Muscle layer of duodenum (tissue), 2 donors: ENCODE data around the gene PNPLA5.

Source experiments
- H3K27ac ChIP-seq: one replicate; pipeline ENCODE4 v1.7.0; 2013; ENCODE audit warnings: mild to moderate bottlenecking, low read length
- H3K27me3 ChIP-seq: one replicate; pipeline ENCODE4 v1.7.0; 2013; ENCODE audit warnings: low read depth, mild to moderate bottlenecking, control low read depth, low read length
- H3K36me3 ChIP-seq, 2 donors: one replicate each; pipeline ENCODE4 v1.7.0; 2013; ENCODE audit warnings: low read length in 2 of 2, control low read depth in 1 of 2, mild to moderate bottlenecking in 1 of 2; ENCODE audit not compliant: insufficient read depth in 2 of 2, control insufficient read depth in 1 of 2
- H3K4me1 ChIP-seq, 2 donors: one replicate each; pipeline ENCODE4 v1.7.0; 2013; ENCODE audit warnings: low read length in 2 of 2, mild to moderate bottlenecking in 2 of 2, control low read depth in 1 of 2, moderate library complexity in 1 of 2; ENCODE audit not compliant: insufficient read depth in 2 of 2, control insufficient read depth in 1 of 2
- H3K4me3 ChIP-seq, 2 donors: one replicate each; pipeline ENCODE4 v1.7.0; 2013; ENCODE audit warnings: low read length in 2 of 2, low read depth in 1 of 2, mild to moderate bottlenecking in 1 of 2
- H3K9me3 ChIP-seq, 2 donors: one replicate each; pipeline ENCODE4 v1.7.0; 2013; ENCODE audit warnings: low read length in 2 of 2, control low read depth in 1 of 2, mild to moderate bottlenecking in 1 of 2; ENCODE audit not compliant: control insufficient read depth in 1 of 2
- donor health status: healthy.

Gene PNPLA5

GRCh38 chr22:43840851-43841250 lies 51.0 kb downstream of the PNPLA5 start:
- no peaks in the 10 kb centered on the region for H3K36me3 ChIP-seq
- H3K4me1 ChIP-seq: no peaks in the 10 kb centered on the region

GRCh38 chr22:43840431-43840830 lies 51.4 kb downstream of the PNPLA5 start:
- H3K9me3 ChIP-seq: no peaks in the 10 kb centered on the region
- H3K4me1 ChIP-seq: no peaks in the 10 kb centered on the region
- H3K4me3 ChIP-seq: no peak overlapping the region
- no peaks in the 10 kb centered on the region for H3K27me3 ChIP-seq
- no peak overlapping the region for H3K27ac ChIP-seq
- H3K36me3 ChIP-seq: no peaks in the 10 kb centered on the region

More at GRCh38 chr22:43840851-43841250, 51.0 kb downstream of the PNPLA5 start:
- H3K27ac ChIP-seq: no peak overlapping the region
- no peaks in the 10 kb centered on the region for H3K9me3 ChIP-seq
- H3K27me3 ChIP-seq: no peaks in the 10 kb centered on the region
- no peak overlapping the region for H3K4me3 ChIP-seq

GRCh38 chr22:43839781-43840180 lies 52.0 kb downstream of the PNPLA5 start:
- no peaks in the 10 kb centered on the region for H3K4me1 ChIP-seq
- no peaks in the 10 kb centered on the region for H3K9me3 ChIP-seq
- H3K27me3 ChIP-seq: no peaks in the 10 kb centered on the region
- H3K27ac ChIP-seq: no peak overlapping the region
- H3K4me3 ChIP-seq: no peak overlapping the region
- H3K36me3 ChIP-seq: no peaks in the 10 kb centered on the region

GRCh38 chr22:43838571-43839307 lies 53.1 kb downstream of the PNPLA5 start:
- no peaks in the 10 kb centered on the region for H3K9me3 ChIP-seq
- no peak overlapping the region for H3K27ac ChIP-seq
- H3K27me3 ChIP-seq: no peaks in the 10 kb centered on the region
- H3K4me3 ChIP-seq: no peak overlapping the region
- no peaks in the 10 kb centered on the region for H3K4me1 ChIP-seq
- H3K36me3 ChIP-seq: no peaks in the 10 kb centered on the region

DNA sequence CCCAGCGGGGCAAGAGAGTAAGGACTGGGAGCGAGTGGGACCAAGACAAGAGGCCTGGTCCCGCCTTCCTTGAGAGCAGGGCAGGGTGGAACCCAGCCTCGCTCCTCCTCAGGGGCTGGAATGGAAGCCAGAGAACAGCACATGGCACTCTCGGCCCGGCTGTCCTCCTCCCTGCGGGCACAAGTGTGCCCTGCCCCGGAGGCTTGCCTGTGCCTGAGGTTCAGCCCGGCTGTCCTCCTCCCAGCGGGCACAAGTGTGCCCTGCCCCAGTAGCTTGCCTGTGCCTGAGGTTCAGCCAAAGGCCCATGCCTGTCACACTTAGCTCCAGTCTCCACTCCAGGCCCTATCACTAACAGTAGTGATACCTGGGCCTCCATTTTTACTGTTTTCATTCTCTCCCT lies 53.7 kb downstream of the PNPLA5 start:
- no peaks in the 10 kb centered on the region for H3K27me3 ChIP-seq
- no peaks in the 10 kb centered on the region for H3K36me3 ChIP-seq
- H3K4me1 ChIP-seq: no peaks in the 10 kb centered on the region
- H3K27ac ChIP-seq: no peak overlapping the region
- H3K9me3 ChIP-seq: no peaks in the 10 kb centered on the region
- no peak overlapping the region for H3K4me3 ChIP-seq

DNA sequence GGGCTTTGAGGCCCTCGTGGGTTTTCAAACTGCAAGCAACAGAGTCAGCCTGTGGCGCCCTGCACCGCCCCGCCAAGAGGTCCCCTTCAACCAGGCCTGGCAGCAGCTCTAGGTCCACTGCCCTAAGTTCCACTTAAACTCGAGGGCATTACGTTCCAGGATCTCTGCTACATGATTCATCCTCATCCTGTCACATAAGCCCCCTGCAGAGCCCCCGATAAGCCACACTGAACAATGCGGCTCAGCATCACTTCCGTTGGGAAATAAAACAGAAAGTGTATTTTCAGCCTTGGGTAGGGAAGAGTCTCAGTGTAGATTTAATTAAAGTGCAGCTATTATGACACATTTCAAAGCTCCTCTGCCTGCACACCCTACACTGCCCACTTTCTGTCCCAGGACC lies 54.1 kb downstream of the PNPLA5 start:
- H3K4me3 ChIP-seq: no peak overlapping the region
- H3K27ac ChIP-seq: no peak overlapping the region
- no peaks in the 10 kb centered on the region for H3K4me1 ChIP-seq
- H3K36me3 ChIP-seq: no peaks in the 10 kb centered on the region
- H3K9me3 ChIP-seq: no peaks in the 10 kb centered on the region
- H3K27me3 ChIP-seq: no peaks in the 10 kb centered on the region

DNA sequence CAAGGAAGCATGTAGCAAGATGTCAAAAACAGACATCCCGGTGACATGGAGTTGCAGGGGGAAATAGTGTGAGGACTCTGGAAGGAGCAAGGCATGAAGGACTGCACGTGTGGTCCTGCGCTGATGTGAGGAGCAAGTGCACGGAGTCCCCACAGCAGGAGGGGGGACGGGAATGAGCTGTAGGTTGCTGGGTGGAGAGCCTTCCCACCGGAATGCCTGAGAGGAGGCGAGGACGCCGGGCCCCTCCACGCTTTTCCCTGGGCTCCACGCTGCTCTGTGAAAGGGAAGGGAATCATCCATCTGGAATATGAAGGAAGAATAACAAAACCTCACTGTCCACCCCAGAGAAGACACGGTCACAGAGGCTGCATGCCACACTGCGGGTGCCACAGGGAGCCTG lies 56.1 kb downstream of the PNPLA5 start:
- no peak overlapping the region for H3K27ac ChIP-seq
- H3K9me3 ChIP-seq: no peaks in the 10 kb centered on the region
- H3K4me3 ChIP-seq: no peak overlapping the region
- no peaks in the 10 kb centered on the region for H3K36me3 ChIP-seq
- H3K4me1 ChIP-seq: no peaks in the 10 kb centered on the region
- no peaks in the 10 kb centered on the region for H3K27me3 ChIP-seq

DNA sequence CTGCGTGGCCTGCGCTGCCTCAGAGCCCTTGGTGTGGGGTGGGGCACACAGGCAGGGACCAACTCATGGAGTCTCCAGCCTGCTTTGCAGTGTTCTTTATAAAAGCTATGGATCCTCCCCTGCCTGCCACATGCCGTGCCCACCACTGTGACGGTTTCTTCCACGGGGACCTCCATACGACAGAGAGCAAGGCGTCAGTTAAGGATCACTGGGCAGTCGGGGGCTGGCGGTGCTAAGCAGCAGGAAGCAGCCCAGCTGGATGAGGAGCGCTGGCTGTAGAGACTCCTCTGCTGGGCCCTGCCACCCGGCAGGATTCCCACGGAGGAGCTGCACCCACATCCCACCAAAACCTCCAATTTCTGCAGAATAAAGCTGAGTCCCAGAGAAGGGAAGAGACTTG lies 56.6 kb downstream of the PNPLA5 start:
- H3K36me3 ChIP-seq: no peaks in the 10 kb centered on the region
- no peak overlapping the region for H3K27ac ChIP-seq
- no peaks in the 10 kb centered on the region for H3K27me3 ChIP-seq
- H3K4me1 ChIP-seq: no peaks in the 10 kb centered on the region
- no peaks in the 10 kb centered on the region for H3K9me3 ChIP-seq
- H3K4me3 ChIP-seq: no peak overlapping the region

GRCh38 chr22:43833286-43834240 lies 58.2 kb downstream of the PNPLA5 start:
- Histone ChIP-seq H3K27me3 (no peaks in the 10 kb centered on the region), H3K9me3 (no peaks in the 10 kb centered on the region), H3K4me3 (no peak overlapping the region), H3K36me3 (no peaks in the 10 kb centered on the region), H3K27ac (no peak overlapping the region), H3K4me1 (no peaks in the 10 kb centered on the region)

- no peaks in the 10 kb centered on the region for H3K36me3 ChIP-seq
- no peaks in the 10 kb centered on the region for H3K9me3 ChIP-seq
- H3K4me3 ChIP-seq: no peak overlapping the region
- H3K27ac ChIP-seq: no peak overlapping the region
- no peaks in the 10 kb centered on the region for H3K27me3 ChIP-seq
- no peaks in the 10 kb centered on the region for H3K4me1 ChIP-seq
Measured at GRCh38 chr22:43832393-43833265, 59.2 kb downstream of the PNPLA5 start.
